Calu3 (cell line): ENCODE results near the gene NLK. TPM values are rescaled to one million over a fixed set of nuclear protein-coding genes. Genes with fewer than 3 reads are reported as not detected.

Experiments
- BruUV-seq: library from RNA; stranded (reverse); fragments of 400-500 nt; replicated peaks from 2 replicates; lab custom pipeline; 2021; lab: Mats Ljungman, UMichigan
- CTCF ChIA-PET: fragments of 300-600 bp; sonication (Branson Sonifier 250); formaldehyde crosslinking; loops from one replicate; lab custom pipeline; 2022; ENCODE audit warnings: antibody characterized with exemption; lab: Charles Lee
- DNase-seq: peaks from one replicate; pipeline ENCODE4 v3.0.0; 2022
- H3K27ac Mint-ChIP-seq: one replicate; pipeline ENCODE4 v1.8.0; 2022; ENCODE audit warnings: mixed read lengths; ENCODE audit not compliant: unreplicated experiment
- H3K27me3 Mint-ChIP-seq: one replicate; pipeline ENCODE4 v1.8.0; 2022; ENCODE audit warnings: mixed read lengths; ENCODE audit not compliant: unreplicated experiment
- H3K36me3 Mint-ChIP-seq: one replicate; pipeline ENCODE4 v1.8.0; 2022; ENCODE audit warnings: mild to moderate bottlenecking, moderate library complexity, mixed read lengths; ENCODE audit not compliant: insufficient read depth, unreplicated experiment
- H3K4me1 Mint-ChIP-seq: one replicate; pipeline ENCODE4 v1.8.0; 2022; ENCODE audit warnings: mild to moderate bottlenecking, low read depth, mixed read lengths; ENCODE audit not compliant: unreplicated experiment
- H3K4me3 Mint-ChIP-seq: one replicate; pipeline ENCODE4 v1.8.0; 2022; ENCODE audit warnings: mild to moderate bottlenecking, low read depth, moderate library complexity, mixed read lengths; ENCODE audit not compliant: unreplicated experiment
- H3K9me3 Mint-ChIP-seq: one replicate; pipeline ENCODE4 v1.8.0; 2022; ENCODE audit warnings: low read depth, mixed read lengths; ENCODE audit not compliant: unreplicated experiment
- CTCF ChIP-seq: fragments of 200-600 bp; IDR thresholded peaks from one replicate; pipeline ENCODE4 v1.8.0; 2022; ENCODE audit warnings: antibody characterized with exemption; ENCODE audit not compliant: unreplicated experiment
- intact Hi-C: fragments of 100-400 bp; cut with micrococcal nuclease; formaldehyde crosslinking; loops from one replicate; pipeline ENCODE4 v1.10.0; 2022; ENCODE audit not compliant: unreplicated experiment
- total RNA-seq: library from RNA; stranded (reverse); gene quantifications from 2 replicates; pipeline ENCODE4 v1.2.3, GENCODE V29; 2022

Gene NLK
- total RNA-seq, 1 experiment from 2014 or later: 20.4 TPM

- Mint-ChIP-seq H3K27me3 (no peaks in the 10 kb centered on the region), H3K9me3 (no peaks in the 10 kb centered on the region), H3K4me3 (no peak overlapping the region), H3K27ac (no peak overlapping the region), H3K36me3 (no peaks in the 10 kb centered on the region), H3K4me1 (no peaks in the 10 kb centered on the region)
- no TSS peak for BruUV-seq
- no peak for DNase-seq
- no peak for TF ChIP-seq CTCF
- intact Hi-C loops: loop anchor here (10.0 kb wide), 1 partner anchor 300 kb away; the partner anchor contains the start of gene LYRM9
- CTCF ChIA-PET: no interaction called here
These were observed 151.9 kb downstream of the NLK start for GRCh38 chr17:28194382-28194781.

GRCh38 chr17:28196636-28197035 lies 154.2 kb downstream of the NLK start:
- Mint-ChIP-seq H3K27me3 (no peaks in the 10 kb centered on the region), H3K4me1 (no peaks in the 10 kb centered on the region), H3K4me3 (no peak overlapping the region), H3K27ac (no peak overlapping the region), H3K9me3 (no peaks in the 10 kb centered on the region), H3K36me3 (no peaks in the 10 kb centered on the region)
- DNase-seq: no peak
- CTCF ChIA-PET: no interaction called here
- BruUV-seq: no TSS peak
- intact Hi-C loops: loop anchor here (10.0 kb wide), 1 partner anchor 302 kb away; the partner anchor contains the start of gene LYRM9
- no peak for TF ChIP-seq CTCF

- no peak overlapping the region for H3K4me3 Mint-ChIP-seq
- no TSS peak for BruUV-seq
- intact Hi-C loops: loop anchor here (10.0 kb wide), 1 partner anchor 304 kb away; the partner anchor contains the start of gene LYRM9
- H3K9me3 Mint-ChIP-seq: no peaks in the 10 kb centered on the region
- no peak for DNase-seq
- no peak for TF ChIP-seq CTCF
- H3K36me3 Mint-ChIP-seq: no peaks in the 10 kb centered on the region
- no peak overlapping the region for H3K27ac Mint-ChIP-seq
- peaks cover 2% of the 10 kb centered on the region for H3K4me1 Mint-ChIP-seq
- no peaks in the 10 kb centered on the region for H3K27me3 Mint-ChIP-seq
- CTCF ChIA-PET: no interaction called here
These were observed 156.6 kb downstream of the NLK start for GRCh38 chr17:28199115-28199514.

- peaks cover 8% of the 10 kb centered on the region for H3K4me1 Mint-ChIP-seq
- BruUV-seq: no TSS peak
- H3K9me3 Mint-ChIP-seq: no peaks in the 10 kb centered on the region
- intact Hi-C loops: loop anchor here (10.0 kb wide), 1 partner anchor 305 kb away; the partner anchor contains the start of gene LYRM9
- H3K36me3 Mint-ChIP-seq: no peaks in the 10 kb centered on the region
- DNase-seq: no peak
- no peak overlapping the region for H3K27ac Mint-ChIP-seq
- no peak overlapping the region for H3K4me3 Mint-ChIP-seq
- no peaks in the 10 kb centered on the region for H3K27me3 Mint-ChIP-seq
- TF ChIP-seq CTCF: no peak
- CTCF ChIA-PET: no interaction called here
These were observed 157.3 kb downstream of the NLK start for GRCh38 chr17:28199728-28200127.
